Type B pancreatic cell (in vitro differentiated cells): ENCODE data around the gene S100A13. TPM values are rescaled to one million over a fixed set of nuclear protein-coding genes. Genes with fewer than 3 reads are reported as not detected.

ENCODE experiments used
- DNase-seq: peaks from one replicate; pipeline ENCODE4 v3.0.0; 2021; ENCODE audit warnings: mixed read lengths; ENCODE audit not compliant: unreplicated experiment; ENCODE audit errors: extremely low spot score
- H3K27ac Mint-ChIP-seq: 2 replicates; pipeline ENCODE4 v1.8.0; 2021; ENCODE audit warnings: mild to moderate bottlenecking, mixed read lengths
- H3K27me3 Mint-ChIP-seq: 2 replicates; pipeline ENCODE4 v1.8.0; 2021; ENCODE audit warnings: mixed read lengths
- H3K36me3 Mint-ChIP-seq: 2 replicates; pipeline ENCODE4 v1.8.0; 2021; ENCODE audit warnings: mixed read lengths
- H3K4me1 Mint-ChIP-seq: one replicate; pipeline ENCODE4 v1.8.0; 2021; ENCODE audit warnings: mixed read lengths; ENCODE audit not compliant: unreplicated experiment
- H3K4me3 Mint-ChIP-seq: 2 replicates; pipeline ENCODE4 v1.8.0; 2021; ENCODE audit warnings: mild to moderate bottlenecking, mixed read lengths
- H3K9me3 Mint-ChIP-seq: 2 replicates; pipeline ENCODE4 v1.8.0; 2021; ENCODE audit warnings: mixed read lengths
- CTCF ChIP-seq: fragments of 200-600 bp; sonication (generic); conservative IDR thresholded peaks from 2 replicates; pipeline ENCODE4 v1.5.0; 2021; ENCODE audit warnings: antibody characterized with exemption, mild to moderate bottlenecking
- total RNA-seq: library from RNA; stranded (reverse); gene quantifications from 2 replicates; pipeline ENCODE4 v1.2.1, GENCODE V29; 2021; ENCODE audit warnings: low replicate concordance

The S100A13 gene
- total RNA-seq, 1 donor from 2014 or later: 58.3 TPM

DNA sequence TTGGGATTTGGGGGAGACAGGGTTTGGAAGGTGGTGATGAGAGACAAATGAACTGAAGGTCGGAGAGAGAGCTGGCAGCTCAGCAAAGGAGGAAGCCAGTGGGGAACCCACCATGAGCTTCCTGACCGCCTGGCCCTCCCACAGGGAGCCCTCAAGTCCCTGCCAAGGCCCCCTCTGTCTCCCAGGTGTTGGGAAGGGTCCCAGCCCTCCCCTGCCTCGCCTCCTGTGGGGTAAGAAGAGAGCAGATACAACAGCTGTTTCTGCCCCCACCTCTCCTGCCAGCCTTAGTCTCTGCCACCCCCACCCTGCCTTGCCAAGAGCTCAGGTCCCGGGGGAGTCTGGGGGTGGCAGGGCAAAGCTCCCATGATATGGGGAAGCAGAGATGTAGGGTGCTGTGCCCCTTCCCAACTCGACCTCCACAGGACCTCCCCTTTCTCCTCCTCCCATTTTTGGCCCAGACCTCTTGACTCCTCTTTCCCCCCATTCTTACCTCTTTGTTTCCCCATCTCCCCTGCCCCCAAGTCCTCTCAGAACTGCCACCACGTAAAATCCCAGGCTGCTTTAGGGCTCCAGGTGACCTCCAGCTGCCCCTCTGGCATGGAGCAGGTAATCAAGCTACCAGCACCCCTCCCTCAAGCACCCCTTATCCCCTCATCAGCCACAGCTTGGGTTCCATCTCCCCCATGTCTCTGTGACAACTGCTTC is 1.5 kb upstream of the S100A13 start:
- H3K4me1 Mint-ChIP-seq: peaks cover 38% of the 10 kb centered on the region
- H3K4me3 Mint-ChIP-seq: no peak overlapping the region
- H3K36me3 Mint-ChIP-seq: peaks cover 16% of the 10 kb centered on the region
- TF ChIP-seq CTCF: no peak
- H3K9me3 Mint-ChIP-seq: peaks cover 3% of the 10 kb centered on the region
- H3K27ac Mint-ChIP-seq: no peak overlapping the region
- DNase-seq: no peak
- no peaks in the 10 kb centered on the region for H3K27me3 Mint-ChIP-seq

DNA sequence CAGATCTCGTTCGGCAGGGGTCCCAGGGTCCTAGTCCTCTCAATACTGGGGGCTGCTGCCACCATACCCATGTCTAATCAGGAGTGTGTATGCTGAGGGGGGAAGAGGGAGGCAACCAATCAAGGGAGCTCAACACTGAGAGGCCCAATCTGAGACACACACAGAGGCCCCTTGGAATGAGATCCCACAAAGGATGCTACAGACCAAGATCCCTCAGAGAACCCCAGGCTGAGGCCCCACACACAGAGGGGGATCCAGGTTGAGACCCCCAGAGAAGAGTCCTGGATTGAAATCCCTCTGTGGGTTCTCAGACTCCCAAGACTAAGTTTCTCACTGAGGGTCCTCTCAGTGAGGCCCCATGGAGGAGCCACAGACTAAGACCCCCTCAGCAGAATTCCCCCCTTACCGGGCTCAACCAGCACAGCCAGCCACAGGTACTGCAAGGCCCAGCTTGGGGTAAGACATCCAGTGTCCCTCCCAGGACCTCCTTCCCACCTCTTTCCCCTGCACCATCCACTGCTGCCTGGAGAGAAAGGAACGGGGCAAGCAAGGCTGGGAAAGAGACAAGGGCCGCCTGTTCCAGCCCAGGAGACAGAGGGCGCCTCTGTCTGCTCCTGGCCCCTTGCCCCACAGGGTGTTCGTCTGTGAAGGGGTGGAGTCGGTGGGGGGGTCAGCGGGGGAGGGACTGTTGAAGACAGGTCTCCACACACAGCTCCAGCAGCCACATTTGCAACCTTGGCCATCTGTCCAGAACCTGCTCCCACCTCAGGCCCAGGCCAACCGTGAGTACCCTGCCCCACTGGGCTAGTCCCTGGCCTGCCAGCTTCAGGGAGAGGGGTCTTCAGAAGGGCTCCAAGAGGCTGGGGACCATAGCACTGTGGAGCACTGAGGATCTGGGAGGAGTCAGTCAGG is 666 bp upstream of the S100A13 start, which contains the start of gene S100A1:
Gene S100A1, plus strand, starts transcription at position 720 of the 912 bp plus-strand sequence. CDS start 2,088 bp downstream, outside the sequence.
- Mint-ChIP-seq H3K27ac (peak within 1 kb of the TSS; percentile 98), H3K4me3 (peak within 1 kb of the TSS; percentile 95), H3K27me3 (no peaks in the 10 kb centered on the region), H3K4me1 (peaks cover 33% of the 10 kb centered on the region), H3K9me3 (peaks cover 3% of the 10 kb centered on the region), H3K36me3 (peaks cover 15% of the 10 kb centered on the region)
- peak; percentile 36 for TF ChIP-seq CTCF
- no peak for DNase-seq

DNA sequence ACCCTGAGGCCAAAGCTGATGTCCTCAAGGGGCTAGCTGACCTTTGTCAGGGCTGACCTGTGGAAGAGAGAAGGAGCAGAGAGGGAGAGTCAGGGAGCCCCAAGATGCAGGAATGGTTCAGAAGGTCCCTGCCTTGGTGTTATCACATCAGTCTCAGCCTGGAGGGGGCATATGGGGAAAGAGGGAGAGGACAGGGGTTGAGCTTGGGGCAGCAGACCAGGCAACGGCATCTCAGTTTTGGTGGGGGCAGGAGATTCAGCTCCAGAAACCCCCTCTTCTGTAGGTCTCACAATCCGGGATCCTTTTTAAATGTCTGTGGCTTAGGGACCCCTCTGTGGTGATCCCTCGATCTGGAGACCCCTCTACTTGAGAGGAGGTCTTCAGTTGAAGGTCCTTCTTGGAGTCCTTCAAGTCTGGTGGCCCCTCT is 815 bp downstream of the S100A13 start:
- no peaks in the 10 kb centered on the region for H3K9me3 Mint-ChIP-seq
- H3K4me3 Mint-ChIP-seq: peak overlapping the region; percentile 95
- DNase-seq: no peak
- TF ChIP-seq CTCF: no peak
- H3K36me3 Mint-ChIP-seq: peaks cover 12% of the 10 kb centered on the region
- peak overlapping the region; percentile 98 for H3K27ac Mint-ChIP-seq
- peaks cover 30% of the 10 kb centered on the region for H3K4me1 Mint-ChIP-seq
- H3K27me3 Mint-ChIP-seq: no peaks in the 10 kb centered on the region

DNA sequence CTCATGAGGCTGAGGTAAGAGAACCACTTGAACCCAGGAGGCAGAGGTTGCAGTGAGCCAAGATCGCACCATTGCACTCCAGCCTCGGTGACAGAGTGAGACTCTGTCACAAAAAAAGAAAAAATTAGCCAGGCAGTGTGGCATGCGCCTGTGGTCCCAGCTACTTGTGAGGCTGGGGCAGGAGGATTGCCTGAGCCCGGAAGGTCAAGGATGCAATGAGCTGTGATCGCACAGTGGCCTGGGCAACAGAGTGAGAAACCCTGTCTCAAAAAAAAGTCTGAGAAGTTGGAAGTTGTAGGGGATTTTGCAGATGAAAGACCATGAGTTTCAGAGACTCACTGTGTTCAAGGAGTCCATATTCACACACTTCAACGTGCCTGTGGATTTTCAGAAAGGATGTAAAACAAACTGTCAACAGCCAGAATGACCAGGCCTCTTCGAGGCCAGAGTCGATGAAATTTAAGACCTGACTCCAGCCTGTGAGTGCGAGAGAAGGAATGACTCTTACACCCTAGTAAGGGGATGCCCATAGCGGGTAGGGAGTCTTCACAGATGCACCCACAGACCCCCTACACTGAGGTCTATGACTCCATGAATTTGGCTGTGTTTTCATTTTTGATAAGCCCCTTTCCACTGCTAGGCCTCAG is 2.2 kb downstream of the S100A13 start:
- DNase-seq: no peak
- Mint-ChIP-seq H3K4me3 (peak overlapping the region; percentile 79), H3K27me3 (no peaks in the 10 kb centered on the region), H3K9me3 (no peaks in the 10 kb centered on the region), H3K27ac (no peak overlapping the region), H3K4me1 (peaks cover 30% of the 10 kb centered on the region), H3K36me3 (peaks cover 12% of the 10 kb centered on the region)
- no peak for TF ChIP-seq CTCF

DNA sequence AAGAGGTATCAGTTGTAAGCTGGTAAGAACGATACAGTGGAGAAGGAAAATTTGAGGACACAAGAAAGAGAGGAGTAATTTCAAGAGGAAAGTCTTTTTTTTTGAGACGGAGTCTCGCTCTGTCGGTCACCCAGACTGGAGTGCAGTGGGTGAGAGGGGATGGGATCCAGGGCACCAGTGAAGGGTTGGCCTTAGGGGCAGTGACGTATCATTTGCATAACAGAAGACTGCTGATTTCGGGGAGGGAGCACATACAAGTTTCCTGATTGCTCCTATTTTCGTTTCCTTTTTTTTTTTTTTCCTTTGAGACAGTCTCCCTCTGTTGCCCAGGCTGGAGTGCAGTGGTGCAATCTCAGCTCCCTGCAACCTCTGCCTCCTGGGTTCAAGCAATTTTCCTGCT is 4.2 kb downstream of the S100A13 start:
- no peak for TF ChIP-seq CTCF
- H3K4me1 Mint-ChIP-seq: peaks cover 26% of the 10 kb centered on the region
- no peaks in the 10 kb centered on the region for H3K9me3 Mint-ChIP-seq
- DNase-seq: no peak
- peaks cover 12% of the 10 kb centered on the region for H3K36me3 Mint-ChIP-seq
- no peaks in the 10 kb centered on the region for H3K27me3 Mint-ChIP-seq
- no peak overlapping the region for H3K4me3 Mint-ChIP-seq
- no peak overlapping the region for H3K27ac Mint-ChIP-seq
